ENCODE results near the gene RHCG. TPM values are rescaled to one million over a fixed set of nuclear protein-coding genes. Genes with fewer than 3 reads are reported as not detected.

Gene RHCG
- total and polyA plus RNA-seq, 2 donors (not counting 1 experiment from before 2014, with no cell fraction given) = under 0.01 TPM; not detected in 1

DNA sequence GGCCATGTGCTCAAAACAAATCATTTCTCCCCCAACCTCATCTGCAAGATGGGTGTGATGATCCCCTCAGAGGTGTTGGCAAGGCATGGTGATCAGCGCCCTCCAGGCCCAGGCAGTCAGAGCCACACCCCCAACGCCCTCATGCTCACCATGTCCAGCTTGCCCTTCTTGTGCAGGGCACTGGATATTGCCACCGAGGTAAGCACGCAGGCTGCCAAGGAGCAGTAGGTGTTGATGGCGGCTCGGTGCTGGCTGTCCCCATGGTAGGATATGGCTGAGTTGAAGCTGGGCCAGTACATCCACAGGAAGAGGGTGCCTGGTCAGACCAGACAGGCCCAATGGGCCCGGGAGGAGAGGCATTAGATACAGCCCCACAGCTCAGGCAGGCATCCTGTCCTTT is 17.2 kb downstream of the RHCG start:
- Histone ChIP-seq H3K4me1 (ENCODE audit: control insufficient read depth, extremely low read depth, insufficient read depth, low read length) (no peaks in the 10 kb centered on the region), H3K36me3 (ENCODE audit: control insufficient read depth, insufficient read depth, low read length) (no peaks in the 10 kb centered on the region), H4K20me1 (ENCODE audit: control insufficient read depth, extremely low read depth, insufficient read depth, low read length) (peaks cover 1% of the 10 kb centered on the region), H3K9ac (ENCODE audit: insufficient read depth, low read length) (no peak overlapping the region), H3K4me3 (replicated peaks in 1 of 4; ENCODE audit: control extremely low read depth in 1 of 4, insufficient read depth in 1 of 4, low read depth in 3 of 4, low read length in 4 of 4) (no peak overlapping the region), H2AFZ (ENCODE audit: low read length) (no peak overlapping the region), H3K79me2 (ENCODE audit: control insufficient read depth, insufficient read depth, low read length) (no peaks in the 10 kb centered on the region), H3K9me3 (ENCODE audit: control insufficient read depth, insufficient read depth, low read depth, low read length) (no peaks in the 10 kb centered on the region), H3K27me3 (ENCODE audit: control insufficient read depth, insufficient read depth, low read length) (no peaks in the 10 kb centered on the region), H3K27ac (ENCODE audit: insufficient read depth, low read length) (no peak overlapping the region), H3K4me2 (ENCODE audit: extremely low read depth, insufficient read depth, low read length) (no peak overlapping the region)
- no peak for TF ChIP-seq EZH2 (IDR thresholded peaks at IDR 0.05; ENCODE audit: low read length, missing control alignments)
- TF ChIP-seq, protein P1, sequence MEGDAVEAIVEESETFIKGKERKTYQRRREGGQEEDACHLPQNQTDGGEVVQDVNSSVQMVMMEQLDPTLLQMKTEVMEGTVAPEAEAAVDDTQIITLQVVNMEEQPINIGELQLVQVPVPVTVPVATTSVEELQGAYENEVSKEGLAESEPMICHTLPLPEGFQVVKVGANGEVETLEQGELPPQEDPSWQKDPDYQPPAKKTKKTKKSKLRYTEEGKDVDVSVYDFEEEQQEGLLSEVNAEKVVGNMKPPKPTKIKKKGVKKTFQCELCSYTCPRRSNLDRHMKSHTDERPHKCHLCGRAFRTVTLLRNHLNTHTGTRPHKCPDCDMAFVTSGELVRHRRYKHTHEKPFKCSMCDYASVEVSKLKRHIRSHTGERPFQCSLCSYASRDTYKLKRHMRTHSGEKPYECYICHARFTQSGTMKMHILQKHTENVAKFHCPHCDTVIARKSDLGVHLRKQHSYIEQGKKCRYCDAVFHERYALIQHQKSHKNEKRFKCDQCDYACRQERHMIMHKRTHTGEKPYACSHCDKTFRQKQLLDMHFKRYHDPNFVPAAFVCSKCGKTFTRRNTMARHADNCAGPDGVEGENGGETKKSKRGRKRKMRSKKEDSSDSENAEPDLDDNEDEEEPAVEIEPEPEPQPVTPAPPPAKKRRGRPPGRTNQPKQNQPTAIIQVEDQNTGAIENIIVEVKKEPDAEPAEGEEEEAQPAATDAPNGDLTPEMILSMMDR (conservative IDR thresholded peaks at IDR 0.05 in 1 of 2, IDR thresholded peaks at IDR 0.05 in 1 of 2; ENCODE audit: low read depth in 1 of 2, low read length in 2 of 2) = no peak
- DNase-seq (ENCODE audit: low read depth in 2 of 2) = no peak

DNA sequence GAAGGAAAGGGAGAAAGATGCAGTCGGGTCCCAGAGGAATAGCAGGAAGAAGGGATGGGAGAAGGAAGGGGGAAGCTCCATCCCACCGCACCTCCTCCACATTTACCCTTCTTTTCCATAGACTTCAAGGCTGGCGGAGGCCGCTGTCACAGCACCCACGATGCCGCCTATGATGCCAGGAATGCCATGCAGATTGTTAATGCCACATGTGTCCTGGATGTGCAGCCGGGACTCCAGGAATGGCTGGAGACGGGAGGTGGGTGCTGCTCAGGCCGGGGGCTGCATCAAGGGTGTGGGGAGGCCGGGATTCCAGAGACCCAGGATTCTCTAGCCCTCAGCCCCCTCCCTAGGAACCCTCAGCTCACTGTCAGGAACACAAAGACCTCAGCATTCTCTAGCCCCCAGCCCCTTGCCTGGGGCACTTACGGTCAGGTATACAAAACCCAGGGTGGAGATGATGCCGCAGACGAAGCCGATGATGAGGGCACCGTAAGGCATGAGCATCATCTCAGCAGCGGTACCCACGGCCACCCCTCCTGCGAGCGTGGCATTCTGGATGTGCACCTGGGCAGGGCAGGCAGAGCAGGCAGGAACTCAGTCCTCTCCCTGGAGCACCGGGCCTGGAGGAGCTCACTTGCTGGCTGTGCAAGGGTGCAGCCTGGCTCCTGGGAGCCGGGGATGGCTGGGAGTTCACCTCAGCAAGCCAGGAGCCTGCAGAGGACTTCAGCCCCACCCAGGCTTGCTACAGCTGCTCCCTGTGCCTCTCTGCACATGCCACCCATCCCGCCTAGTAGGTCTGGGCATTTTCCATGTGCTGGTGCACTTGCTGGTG is 18.8 kb downstream of the RHCG start:
- Histone ChIP-seq H3K27ac (ENCODE audit: insufficient read depth, low read length) (no peak overlapping the region), H3K9me3 (ENCODE audit: control insufficient read depth, insufficient read depth, low read depth, low read length) (no peaks in the 10 kb centered on the region), H3K79me2 (ENCODE audit: control insufficient read depth, insufficient read depth, low read length) (no peaks in the 10 kb centered on the region), H3K4me2 (ENCODE audit: extremely low read depth, insufficient read depth, low read length) (no peak overlapping the region), H3K4me3 (replicated peaks in 1 of 4; ENCODE audit: control extremely low read depth in 1 of 4, insufficient read depth in 1 of 4, low read depth in 3 of 4, low read length in 4 of 4) (no peak overlapping the region), H4K20me1 (ENCODE audit: control insufficient read depth, extremely low read depth, insufficient read depth, low read length) (no peaks in the 10 kb centered on the region), H2AFZ (ENCODE audit: low read length) (no peak overlapping the region), H3K9ac (ENCODE audit: insufficient read depth, low read length) (no peak overlapping the region), H3K4me1 (ENCODE audit: control insufficient read depth, extremely low read depth, insufficient read depth, low read length) (no peaks in the 10 kb centered on the region), H3K36me3 (ENCODE audit: control insufficient read depth, insufficient read depth, low read length) (no peaks in the 10 kb centered on the region), H3K27me3 (ENCODE audit: control insufficient read depth, insufficient read depth, low read length) (peaks cover 3% of the 10 kb centered on the region)
- no peak for DNase-seq (ENCODE audit: low read depth in 2 of 2)
- TF ChIP-seq EZH2 (IDR thresholded peaks at IDR 0.05; ENCODE audit: low read length, missing control alignments) = no peak
- TF ChIP-seq, protein P1 (conservative IDR thresholded peaks at IDR 0.05 in 1 of 2, IDR thresholded peaks at IDR 0.05 in 1 of 2; ENCODE audit: low read depth in 1 of 2, low read length in 2 of 2) = no peak

DNA sequence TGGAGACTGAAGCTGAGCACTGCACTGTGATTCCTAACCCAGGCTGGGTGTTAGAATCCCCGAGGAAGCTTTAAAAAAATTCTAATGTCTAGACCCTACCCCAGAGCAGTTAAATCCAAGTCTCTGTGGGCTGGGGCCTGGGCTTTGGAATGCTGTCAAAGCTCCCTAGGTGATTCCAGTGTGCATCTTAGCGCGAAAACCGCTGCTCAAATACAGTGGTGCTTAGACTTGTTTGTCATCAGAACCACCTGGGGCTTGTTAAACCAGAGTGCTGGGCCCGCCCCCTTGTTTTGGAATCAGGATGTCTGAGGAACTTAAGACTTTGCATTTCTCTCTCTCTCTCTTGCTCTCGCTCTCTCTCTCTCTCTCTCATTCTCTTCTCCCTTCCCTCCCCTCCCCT is 20.7 kb downstream of the RHCG start:
- H3K4me3 ChIP-seq (replicated peaks in 1 of 4; ENCODE audit: control extremely low read depth in 1 of 4, insufficient read depth in 1 of 4, low read depth in 3 of 4, low read length in 4 of 4) = no peak overlapping the region
- peaks cover 12% of the 10 kb centered on the region for H3K27me3 ChIP-seq (ENCODE audit: control insufficient read depth, insufficient read depth, low read length)

More for the DNA sequence above, 20.7 kb downstream of the RHCG start:
- no peaks in the 10 kb centered on the region for H3K79me2 ChIP-seq (ENCODE audit: control insufficient read depth, insufficient read depth, low read length)
- no peak overlapping the region for H3K4me2 ChIP-seq (ENCODE audit: extremely low read depth, insufficient read depth, low read length)
- H3K4me1 ChIP-seq (ENCODE audit: control insufficient read depth, extremely low read depth, insufficient read depth, low read length) = no peaks in the 10 kb centered on the region
- H3K36me3 ChIP-seq (ENCODE audit: control insufficient read depth, insufficient read depth, low read length) = no peaks in the 10 kb centered on the region
- no peak overlapping the region for H3K9ac ChIP-seq (ENCODE audit: insufficient read depth, low read length)
- TF ChIP-seq, protein P1 (conservative IDR thresholded peaks at IDR 0.05 in 1 of 2, IDR thresholded peaks at IDR 0.05 in 1 of 2; ENCODE audit: low read depth in 1 of 2, low read length in 2 of 2) = no peak
- no peak for TF ChIP-seq EZH2 (IDR thresholded peaks at IDR 0.05; ENCODE audit: low read length, missing control alignments)
- no peak overlapping the region for H2AFZ ChIP-seq (ENCODE audit: low read length)
- no peak overlapping the region for H3K27ac ChIP-seq (ENCODE audit: insufficient read depth, low read length)
- DNase-seq (ENCODE audit: low read depth in 2 of 2) = no peak
- no peaks in the 10 kb centered on the region for H3K9me3 ChIP-seq (ENCODE audit: control insufficient read depth, insufficient read depth, low read depth, low read length)
- no peaks in the 10 kb centered on the region for H4K20me1 ChIP-seq (ENCODE audit: control insufficient read depth, extremely low read depth, insufficient read depth, low read length)
